ENCODE data around the gene ANKH.

ANKH gene

DNA sequence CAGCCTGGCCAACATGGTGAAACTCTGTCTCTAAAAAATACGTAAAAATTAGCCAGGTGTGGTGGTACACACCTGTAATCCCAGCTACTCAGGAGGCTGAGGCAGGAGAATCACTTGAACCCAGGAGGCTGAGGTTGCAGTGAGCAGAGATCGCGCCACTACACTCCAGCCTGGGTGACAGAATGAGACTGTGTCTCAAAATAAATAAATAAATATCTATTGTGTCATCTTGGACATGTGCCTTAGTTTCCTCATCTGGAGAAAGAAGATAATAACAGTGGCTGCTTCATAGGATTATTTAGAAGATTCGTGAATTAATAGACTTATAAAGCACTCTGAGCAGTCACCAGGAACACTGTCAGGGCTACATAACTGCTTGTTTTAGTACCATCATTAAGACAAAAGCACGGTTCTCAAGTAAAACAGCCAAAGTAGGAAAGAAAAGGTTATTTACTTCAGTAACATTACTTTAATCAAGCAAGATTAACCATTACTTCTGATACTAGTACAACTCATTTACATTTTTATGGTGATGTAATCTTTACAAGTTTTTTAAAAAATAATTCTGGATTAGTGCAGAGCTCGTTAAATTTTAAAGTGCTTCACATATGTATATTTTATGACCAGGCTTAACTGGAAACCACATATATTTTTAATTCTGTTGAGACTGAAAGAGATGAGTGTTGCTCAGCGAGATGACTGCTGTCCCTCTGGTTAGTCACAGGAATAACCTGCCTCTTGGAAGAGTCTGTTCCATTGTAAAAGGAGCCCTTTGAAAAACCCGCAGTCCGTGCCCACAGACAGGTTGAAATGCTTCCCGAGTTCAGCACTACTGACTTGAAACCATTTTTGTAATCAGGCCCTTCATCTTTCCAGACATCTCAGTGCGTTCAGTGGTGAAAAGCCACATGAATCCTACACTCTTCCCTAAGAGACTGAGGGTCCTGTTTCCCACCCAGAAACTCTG lies 36.7 kb downstream of the ANKH start:
- Histone ChIP-seq H3K9me3 (ENCODE audit: insufficient read depth, low read length) (no peaks in the 10 kb centered on the region), H3K4me1 (ENCODE audit: insufficient read depth, insufficient read length) (no peaks in the 10 kb centered on the region)
- TF ChIP-seq SUZ12 (IDR thresholded peaks at IDR 0.05; ENCODE audit: extremely low read depth, insufficient read depth, insufficient read length) (no peak), ZNF274 (IDR thresholded peaks at IDR 0.05; ENCODE audit: low read depth, low read length) (no peak), YY1 (IDR thresholded peaks at IDR 0.05; ENCODE audit: insufficient read depth, insufficient read length) (no peak)

DNA sequence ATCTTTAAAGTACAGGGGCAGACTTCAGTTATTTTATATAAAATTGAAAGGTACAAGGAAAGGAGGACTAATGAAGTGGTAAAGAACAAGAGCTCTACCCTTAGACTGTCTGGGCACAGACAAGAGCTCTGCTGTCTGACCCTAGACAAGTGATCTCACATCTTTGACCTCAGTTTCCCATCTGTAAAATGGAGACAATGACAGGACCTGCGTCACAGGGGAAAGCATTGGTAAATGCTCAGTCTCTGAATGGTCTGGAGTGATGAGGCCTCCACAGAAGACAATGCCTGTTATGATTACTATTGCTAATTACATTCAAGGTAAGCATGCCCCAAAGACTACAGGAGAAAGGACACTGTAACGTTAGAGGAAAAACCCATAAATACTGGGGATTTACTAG lies 37.5 kb downstream of the ANKH start:
- H3K9ac ChIP-seq (ENCODE audit: insufficient read length, low read depth), result no peak overlapping the region
- H3K4me3 ChIP-seq (ENCODE audit: insufficient read length, low read depth), result no peak overlapping the region
- TF ChIP-seq ZNF274 (IDR thresholded peaks at IDR 0.05; ENCODE audit: low read depth, low read length), result no peak
- TF ChIP-seq SUZ12 (IDR thresholded peaks at IDR 0.05; ENCODE audit: extremely low read depth, insufficient read depth, insufficient read length), result no peak
- TF ChIP-seq YY1 (IDR thresholded peaks at IDR 0.05; ENCODE audit: insufficient read depth, insufficient read length), result no peak
- H3K36me3 ChIP-seq (ENCODE audit: insufficient read depth, insufficient read length, low read length), result no peaks in the 10 kb centered on the region
- no peaks in the 10 kb centered on the region for H3K9me3 ChIP-seq (ENCODE audit: insufficient read depth, low read length)
- no peak for DNase-seq (ENCODE audit: low read depth, low spot score)
- no peaks in the 10 kb centered on the region for H3K27me3 ChIP-seq (ENCODE audit: insufficient read depth, insufficient read length)
- H3K4me1 ChIP-seq (ENCODE audit: insufficient read depth, insufficient read length), result no peaks in the 10 kb centered on the region

More for the DNA sequence above, 36.7 kb downstream of the ANKH start:
- Histone ChIP-seq H3K4me3 (ENCODE audit: insufficient read length, low read depth) (no peak overlapping the region), H3K27me3 (ENCODE audit: insufficient read depth, insufficient read length) (no peaks in the 10 kb centered on the region), H3K36me3 (ENCODE audit: insufficient read depth, insufficient read length, low read length) (no peaks in the 10 kb centered on the region), H3K9ac (ENCODE audit: insufficient read length, low read depth) (no peak overlapping the region)
- no peak for DNase-seq (ENCODE audit: low read depth, low spot score)

DNA sequence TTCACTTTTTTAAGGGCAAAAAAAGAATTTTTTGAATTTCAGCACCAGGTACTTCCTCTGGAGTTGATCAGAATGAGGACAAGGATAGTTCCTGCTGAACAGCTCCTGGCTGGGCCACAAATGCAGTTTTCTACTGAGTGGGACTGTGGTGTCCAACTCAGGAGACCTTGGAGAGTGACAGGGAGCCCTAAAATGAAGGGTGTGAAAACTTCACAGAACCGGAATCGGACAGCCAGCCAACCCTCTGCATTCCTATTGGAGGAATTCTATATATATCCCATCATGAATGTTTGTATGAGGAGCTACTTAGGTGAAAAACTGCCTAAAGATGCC lies 40.6 kb downstream of the ANKH start:
- Histone ChIP-seq H3K4me1 (ENCODE audit: insufficient read depth, insufficient read length) (no peaks in the 10 kb centered on the region), H3K9me3 (ENCODE audit: insufficient read depth, low read length) (no peaks in the 10 kb centered on the region), H3K36me3 (ENCODE audit: insufficient read depth, insufficient read length, low read length) (no peaks in the 10 kb centered on the region), H3K9ac (ENCODE audit: insufficient read length, low read depth) (no peak overlapping the region), H3K27me3 (ENCODE audit: insufficient read depth, insufficient read length) (no peaks in the 10 kb centered on the region), H3K4me3 (ENCODE audit: insufficient read length, low read depth) (no peak overlapping the region)
- no peak for TF ChIP-seq ZNF274 (IDR thresholded peaks at IDR 0.05; ENCODE audit: low read depth, low read length)
- no peak for TF ChIP-seq YY1 (IDR thresholded peaks at IDR 0.05; ENCODE audit: insufficient read depth, insufficient read length)
- no peak for TF ChIP-seq SUZ12 (IDR thresholded peaks at IDR 0.05; ENCODE audit: extremely low read depth, insufficient read depth, insufficient read length)
- no peak for DNase-seq (ENCODE audit: low read depth, low spot score)

DNA sequence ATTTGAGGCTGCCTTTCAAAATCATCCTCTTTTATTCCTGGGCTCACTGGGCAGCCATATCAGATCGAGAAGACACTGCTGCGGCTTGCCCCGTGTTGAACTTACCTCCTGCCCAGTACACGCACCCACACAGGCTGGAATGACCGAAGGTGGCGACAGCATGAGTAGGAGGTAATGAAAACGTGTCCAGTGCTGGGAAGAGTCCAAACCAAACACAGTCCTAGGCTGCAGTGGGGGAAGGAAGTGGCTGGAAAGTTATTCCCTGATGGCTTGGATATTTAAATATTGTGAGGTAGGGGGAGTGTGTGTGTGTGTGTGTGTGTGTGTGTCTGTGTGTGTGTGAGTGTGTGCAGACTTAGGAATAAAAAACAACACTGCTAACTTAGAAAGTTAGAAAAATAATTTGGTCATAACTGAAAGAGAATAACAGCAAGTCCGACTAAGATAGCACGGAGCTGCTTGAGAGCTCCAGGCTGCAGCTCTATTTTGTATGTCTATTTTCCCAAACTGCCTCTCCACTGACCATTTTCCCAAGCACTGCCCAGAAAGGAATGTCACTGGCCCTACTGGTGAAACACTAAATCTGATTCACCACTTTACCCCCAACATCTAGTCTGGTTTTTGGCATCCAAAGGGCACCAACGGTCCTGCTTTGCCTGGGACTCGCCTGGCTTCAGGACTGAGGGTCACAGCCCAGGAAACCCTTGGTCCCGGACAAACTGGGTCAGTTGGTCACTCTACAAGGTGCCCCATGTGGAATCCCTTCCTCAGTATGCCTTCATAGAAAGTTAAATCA lies 41.2 kb downstream of the ANKH start:
- no peak overlapping the region for H3K4me3 ChIP-seq (ENCODE audit: insufficient read length, low read depth)
- no peak overlapping the region for H3K9ac ChIP-seq (ENCODE audit: insufficient read length, low read depth)
- H3K27me3 ChIP-seq (ENCODE audit: insufficient read depth, insufficient read length), result no peaks in the 10 kb centered on the region
- no peak for DNase-seq (ENCODE audit: low read depth, low spot score)
- no peaks in the 10 kb centered on the region for H3K4me1 ChIP-seq (ENCODE audit: insufficient read depth, insufficient read length)
- H3K9me3 ChIP-seq (ENCODE audit: insufficient read depth, low read length), result no peaks in the 10 kb centered on the region
- H3K36me3 ChIP-seq (ENCODE audit: insufficient read depth, insufficient read length, low read length), result no peaks in the 10 kb centered on the region
- TF ChIP-seq ZNF274 (IDR thresholded peaks at IDR 0.05; ENCODE audit: low read depth, low read length) (no peak), SUZ12 (IDR thresholded peaks at IDR 0.05; ENCODE audit: extremely low read depth, insufficient read depth, insufficient read length) (no peak), YY1 (IDR thresholded peaks at IDR 0.05; ENCODE audit: insufficient read depth, insufficient read length) (no peak)

DNA sequence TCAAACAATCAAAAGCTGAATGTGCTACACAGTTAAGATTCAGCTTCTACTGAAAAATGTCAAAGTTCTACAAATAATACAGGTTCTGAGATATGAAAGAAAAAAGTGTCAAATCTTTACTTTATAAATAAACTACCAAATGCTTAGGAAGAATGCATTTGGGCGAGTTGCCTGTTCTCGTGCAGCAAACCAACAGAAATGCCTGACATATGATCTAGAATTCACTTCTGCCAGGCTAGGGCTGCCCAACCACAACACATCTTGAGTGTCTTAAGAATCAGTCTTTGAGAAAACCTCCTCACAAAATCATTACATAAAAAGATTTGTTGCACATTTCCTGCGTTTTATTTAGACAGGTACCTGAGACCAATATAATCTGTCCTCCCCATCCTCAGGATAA lies 42.2 kb downstream of the ANKH start:
- no peaks in the 10 kb centered on the region for H3K36me3 ChIP-seq (ENCODE audit: insufficient read depth, insufficient read length, low read length)
- H3K4me3 ChIP-seq (ENCODE audit: insufficient read length, low read depth), result no peak overlapping the region
- no peaks in the 10 kb centered on the region for H3K9me3 ChIP-seq (ENCODE audit: insufficient read depth, low read length)
- no peaks in the 10 kb centered on the region for H3K27me3 ChIP-seq (ENCODE audit: insufficient read depth, insufficient read length)
- TF ChIP-seq YY1 (IDR thresholded peaks at IDR 0.05; ENCODE audit: insufficient read depth, insufficient read length) (no peak), ZNF274 (IDR thresholded peaks at IDR 0.05; ENCODE audit: low read depth, low read length) (no peak), SUZ12 (IDR thresholded peaks at IDR 0.05; ENCODE audit: extremely low read depth, insufficient read depth, insufficient read length) (no peak)
- no peaks in the 10 kb centered on the region for H3K4me1 ChIP-seq (ENCODE audit: insufficient read depth, insufficient read length)
- no peak for DNase-seq (ENCODE audit: low read depth, low spot score)
- H3K9ac ChIP-seq (ENCODE audit: insufficient read length, low read depth), result no peak overlapping the region

DNA sequence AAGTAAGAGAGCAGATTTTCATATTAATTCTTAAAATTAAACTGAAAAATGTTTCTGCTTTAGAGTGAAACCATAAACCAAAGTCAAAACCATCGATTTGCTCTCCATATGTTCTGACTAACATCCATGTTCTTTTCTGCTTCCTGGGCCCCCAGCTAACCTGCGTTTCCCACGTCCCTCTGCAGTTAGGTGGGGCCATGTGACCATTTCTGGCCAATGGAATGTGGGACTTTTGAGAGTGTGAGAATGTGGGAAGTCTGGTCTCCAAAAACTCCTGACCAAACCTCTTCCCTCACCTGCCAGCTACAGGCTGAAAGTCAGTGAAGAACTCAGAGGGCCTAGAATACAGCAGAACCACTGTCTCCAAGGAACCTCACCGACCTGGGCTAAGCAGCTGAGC lies 44.9 kb downstream of the ANKH start:
- no peak for DNase-seq (ENCODE audit: low read depth, low spot score)
- Histone ChIP-seq H3K36me3 (ENCODE audit: insufficient read depth, insufficient read length, low read length) (no peaks in the 10 kb centered on the region), H3K9me3 (ENCODE audit: insufficient read depth, low read length) (no peaks in the 10 kb centered on the region), H3K9ac (ENCODE audit: insufficient read length, low read depth) (no peak overlapping the region), H3K4me3 (ENCODE audit: insufficient read length, low read depth) (no peak overlapping the region), H3K4me1 (ENCODE audit: insufficient read depth, insufficient read length) (no peaks in the 10 kb centered on the region), H3K27me3 (ENCODE audit: insufficient read depth, insufficient read length) (no peaks in the 10 kb centered on the region)
- no peak for TF ChIP-seq ZNF274 (IDR thresholded peaks at IDR 0.05; ENCODE audit: low read depth, low read length)
- TF ChIP-seq SUZ12 (IDR thresholded peaks at IDR 0.05; ENCODE audit: extremely low read depth, insufficient read depth, insufficient read length), result no peak
- TF ChIP-seq YY1 (IDR thresholded peaks at IDR 0.05; ENCODE audit: insufficient read depth, insufficient read length), result no peak

DNA sequence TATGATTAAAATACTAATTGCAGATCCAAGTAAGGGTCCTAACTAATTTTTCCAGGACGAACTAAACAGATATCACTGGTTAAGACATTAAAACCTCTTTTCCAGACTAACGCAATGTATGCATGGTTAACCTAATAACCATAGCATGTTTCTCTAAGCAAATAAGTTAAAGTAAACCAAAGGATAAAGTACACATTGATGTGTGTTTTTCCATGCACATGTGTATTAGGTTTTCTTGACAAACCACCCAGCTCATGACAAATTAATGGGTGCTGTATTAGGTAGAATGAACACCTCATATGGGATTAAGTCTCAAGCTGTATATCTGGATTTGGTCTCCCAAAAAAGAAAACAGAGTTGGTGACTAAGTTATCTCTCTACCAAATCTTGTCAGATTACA lies 45.6 kb downstream of the ANKH start:
- Histone ChIP-seq H3K9me3 (ENCODE audit: insufficient read depth, low read length) (no peaks in the 10 kb centered on the region), H3K27me3 (ENCODE audit: insufficient read depth, insufficient read length) (no peaks in the 10 kb centered on the region)
- TF ChIP-seq SUZ12 (IDR thresholded peaks at IDR 0.05; ENCODE audit: extremely low read depth, insufficient read depth, insufficient read length) (no peak), ZNF274 (IDR thresholded peaks at IDR 0.05; ENCODE audit: low read depth, low read length) (no peak), YY1 (IDR thresholded peaks at IDR 0.05; ENCODE audit: insufficient read depth, insufficient read length) (no peak)

More for the DNA sequence above, 45.6 kb downstream of the ANKH start:
- no peak for DNase-seq (ENCODE audit: low read depth, low spot score)
- H3K4me1 ChIP-seq (ENCODE audit: insufficient read depth, insufficient read length), result no peaks in the 10 kb centered on the region
- H3K4me3 ChIP-seq (ENCODE audit: insufficient read length, low read depth), result no peak overlapping the region
- no peaks in the 10 kb centered on the region for H3K36me3 ChIP-seq (ENCODE audit: insufficient read depth, insufficient read length, low read length)
- no peak overlapping the region for H3K9ac ChIP-seq (ENCODE audit: insufficient read length, low read depth)
